ENCODE data around the gene ERN2.
A peak's percentile ranks its signal among the peaks of the same experiment; 100 is the strongest.

Gene ERN2

DNA sequence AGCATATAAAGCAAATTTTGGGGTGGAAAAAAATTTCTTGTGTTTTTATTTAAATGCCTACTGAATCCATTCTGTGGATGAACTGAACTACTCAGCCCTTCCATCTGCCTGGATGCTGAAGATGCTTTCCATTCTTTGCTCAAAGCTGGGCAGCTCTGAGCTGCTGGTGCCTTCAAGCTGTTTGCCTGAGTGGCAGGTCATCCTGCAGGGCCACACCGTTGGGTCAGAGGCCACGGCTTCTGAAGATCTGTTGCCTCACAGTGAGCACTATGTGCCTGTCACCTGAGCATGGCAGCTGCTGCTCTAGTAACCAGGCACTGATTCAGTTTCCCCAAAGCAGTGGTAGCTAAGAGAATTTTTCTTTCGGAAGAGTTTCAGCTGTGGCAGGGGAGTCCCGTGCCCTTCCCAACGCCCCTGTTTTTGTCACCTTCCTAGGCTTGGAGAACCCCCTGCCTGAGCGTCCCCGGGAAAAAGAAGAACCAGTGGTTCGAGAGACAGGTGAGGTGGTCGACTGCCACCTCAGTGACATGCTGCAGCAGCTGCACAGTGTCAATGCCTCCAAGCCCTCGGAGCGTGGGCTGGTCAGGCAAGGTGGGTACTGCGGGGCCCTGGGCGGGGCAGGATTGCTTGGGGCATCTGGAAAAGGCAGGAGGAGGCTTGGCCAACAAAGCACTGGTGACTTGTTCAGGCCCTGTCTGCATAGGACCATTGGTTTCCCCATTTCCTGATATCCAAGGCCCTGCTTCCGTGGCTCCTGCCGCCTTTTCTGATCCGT is 25.8 kb downstream of the ERN2 start:
- DNase-seq (ENCODE audit: low read depth) = no peak

DNA sequence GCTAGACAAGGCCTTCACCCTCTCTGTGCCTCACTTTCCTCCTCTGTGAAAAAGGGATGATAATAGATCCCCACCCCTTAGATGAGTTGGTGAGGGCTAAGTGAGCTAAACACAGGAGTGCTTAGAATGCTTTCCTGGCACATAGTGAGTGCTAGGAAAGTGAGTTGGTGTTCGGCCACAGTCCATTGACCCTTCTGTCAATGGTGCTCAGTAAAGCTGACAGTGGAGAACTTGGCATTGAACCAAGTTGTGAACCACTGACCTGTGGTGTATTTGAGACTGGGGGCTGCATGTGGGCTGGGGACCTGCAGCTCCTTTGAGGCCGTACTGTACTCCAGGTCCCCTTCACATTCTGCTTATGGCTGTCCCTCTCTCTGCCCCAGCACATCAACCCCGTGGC is 29.5 kb downstream of the ERN2 start:
- DNase-seq (ENCODE audit: low read depth) = no peak

DNA sequence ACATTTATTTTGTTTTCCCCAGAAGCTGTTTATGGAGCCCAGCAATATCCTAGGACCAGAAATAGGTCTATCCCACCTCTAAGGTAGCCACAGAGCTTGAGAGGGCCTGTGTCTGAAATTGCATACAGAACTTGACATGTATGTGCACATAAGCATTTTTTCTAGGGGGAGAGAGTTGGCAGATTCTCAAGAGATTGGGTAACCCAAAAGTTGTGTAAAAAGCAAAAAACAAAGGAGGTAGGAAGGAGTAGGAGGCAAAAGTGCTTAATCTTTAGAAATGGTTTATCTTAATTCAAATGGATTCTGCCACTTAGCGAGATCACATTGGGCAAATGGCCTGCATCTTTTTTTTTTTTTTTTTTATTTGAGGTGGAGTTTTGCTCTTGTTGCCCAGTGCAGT is 30.8 kb downstream of the ERN2 start:
- DNase-seq (ENCODE audit: low read depth) = no peak

DNA sequence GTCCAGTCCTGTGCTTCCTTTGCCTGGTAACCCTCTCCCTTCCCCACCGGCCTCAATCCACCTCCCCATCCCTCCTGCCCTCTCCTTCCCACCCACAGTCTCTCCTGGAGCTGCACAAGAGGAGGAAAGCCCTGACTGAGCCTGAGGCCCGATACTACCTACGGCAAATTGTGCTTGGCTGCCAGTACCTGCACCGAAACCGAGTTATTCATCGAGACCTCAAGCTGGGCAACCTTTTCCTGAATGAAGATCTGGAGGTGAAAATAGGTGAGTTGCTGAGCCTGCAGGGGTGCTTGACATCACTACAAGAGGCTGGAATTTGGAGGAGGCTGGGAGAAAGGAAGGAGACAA is 33.1 kb downstream of the ERN2 start:
- DNase-seq (ENCODE audit: low read depth) = no peak

DNA sequence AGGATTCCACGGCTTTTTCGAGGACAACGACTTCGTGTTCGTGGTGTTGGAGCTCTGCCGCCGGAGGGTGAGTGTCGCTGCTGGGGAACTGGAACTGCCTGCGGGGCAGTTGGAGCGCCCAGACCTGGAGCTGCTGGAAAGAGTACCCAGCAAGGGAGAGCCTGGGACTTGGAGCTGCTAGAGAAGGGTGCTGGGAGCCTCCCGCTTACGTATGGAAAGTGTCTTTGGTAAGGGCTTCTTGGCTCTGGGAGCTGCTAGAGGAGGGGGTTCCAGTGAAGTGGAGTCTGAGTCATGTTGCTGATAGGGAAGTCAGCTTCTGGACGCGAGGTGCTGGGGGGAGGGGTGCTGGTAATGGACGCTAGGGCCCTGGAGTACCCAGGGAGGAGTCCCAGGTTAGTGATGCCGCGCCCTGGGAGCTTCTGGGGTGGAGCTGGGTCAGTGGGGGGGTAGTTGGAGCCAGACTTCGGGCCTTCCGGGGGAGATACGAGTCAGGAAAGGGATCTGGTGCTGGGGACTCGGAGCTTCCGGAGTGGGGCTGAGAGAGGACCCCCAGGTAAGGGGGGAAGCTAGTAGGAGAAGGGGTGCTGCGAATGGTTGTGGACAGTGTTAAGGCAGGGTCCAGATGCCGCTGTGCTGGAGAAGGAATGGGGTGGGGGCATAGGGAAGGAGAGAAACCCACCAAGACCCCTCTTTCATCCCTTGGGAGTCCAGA is 33.6 kb downstream of the ERN2 start:
- DNase-seq (ENCODE audit: low read depth) = no peak

DNA sequence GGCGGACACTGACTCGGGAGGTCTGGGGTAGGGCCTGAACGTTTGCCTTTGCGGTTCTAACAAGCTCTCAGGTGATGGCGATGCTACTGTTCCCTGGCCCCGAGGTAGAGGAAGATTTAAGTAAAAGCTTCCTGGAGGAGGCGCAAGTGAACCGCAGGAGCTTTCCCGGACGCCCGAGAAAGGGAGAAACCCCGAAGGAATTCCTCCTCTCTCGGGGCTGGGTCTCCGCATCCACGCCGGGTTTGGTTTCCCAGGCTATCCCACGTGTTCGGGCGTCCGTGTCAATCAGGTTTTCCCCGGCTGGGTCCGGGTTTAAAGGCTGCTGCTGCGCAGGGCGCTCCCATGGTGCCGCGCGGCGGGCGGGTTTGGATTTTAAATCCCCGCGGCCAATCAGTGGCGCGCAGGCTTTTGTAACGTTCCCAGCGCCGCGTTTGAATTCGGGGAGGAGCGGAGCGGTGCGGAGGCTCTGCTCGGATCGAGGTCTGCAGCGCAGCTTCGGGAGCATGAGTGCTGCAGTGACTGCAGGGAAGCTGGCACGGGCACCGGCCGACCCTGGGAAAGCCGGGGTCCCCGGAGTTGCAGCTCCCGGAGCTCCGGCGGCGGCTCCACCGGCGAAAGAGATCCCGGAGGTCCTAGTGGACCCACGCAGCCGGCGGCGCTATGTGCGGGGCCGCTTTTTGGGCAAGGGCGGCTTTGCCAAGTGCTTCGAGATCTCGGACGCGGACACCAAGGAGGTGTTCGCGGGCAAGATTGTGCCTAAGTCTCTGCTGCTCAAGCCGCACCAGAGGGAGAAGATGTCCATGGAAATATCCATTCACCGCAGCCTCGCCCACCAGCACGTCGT is 34.4 kb downstream of the ERN2 start, which contains the start of gene PLK1:
TSS of gene PLK1 (plus strand) at position 460 of the 844 bp plus-strand sequence. CDS start at position 504, 44 bp downstream.
- peak; percentile 60 for DNase-seq (ENCODE audit: low read depth)

DNA sequence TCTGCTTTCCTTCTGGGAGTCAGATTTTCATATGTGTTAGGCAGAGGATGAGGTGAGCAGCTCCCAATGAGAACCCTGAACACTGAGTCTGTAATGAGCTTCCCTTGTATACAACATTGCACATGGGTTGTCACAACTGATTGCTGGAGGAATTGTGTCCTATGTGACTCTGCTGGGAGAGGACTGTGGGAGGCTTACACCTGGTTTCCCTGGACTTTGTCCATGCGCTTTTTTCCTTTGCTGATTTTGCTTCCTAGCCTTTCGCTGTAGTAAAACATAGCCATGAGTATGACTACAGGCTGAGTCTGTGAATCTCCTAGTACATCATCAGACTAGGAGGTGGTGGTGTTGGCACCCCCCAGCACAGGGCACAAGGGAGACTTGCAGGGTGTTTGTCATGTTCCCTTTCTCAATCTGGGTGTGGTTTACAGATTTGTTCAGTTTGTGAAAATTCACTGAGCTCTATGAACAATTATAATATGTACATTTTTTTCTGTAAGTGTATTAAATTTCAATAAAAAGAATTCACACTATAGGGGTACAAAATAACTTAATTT is 36.0 kb downstream of the ERN2 start:
- no peak for DNase-seq (ENCODE audit: low read depth)

DNA sequence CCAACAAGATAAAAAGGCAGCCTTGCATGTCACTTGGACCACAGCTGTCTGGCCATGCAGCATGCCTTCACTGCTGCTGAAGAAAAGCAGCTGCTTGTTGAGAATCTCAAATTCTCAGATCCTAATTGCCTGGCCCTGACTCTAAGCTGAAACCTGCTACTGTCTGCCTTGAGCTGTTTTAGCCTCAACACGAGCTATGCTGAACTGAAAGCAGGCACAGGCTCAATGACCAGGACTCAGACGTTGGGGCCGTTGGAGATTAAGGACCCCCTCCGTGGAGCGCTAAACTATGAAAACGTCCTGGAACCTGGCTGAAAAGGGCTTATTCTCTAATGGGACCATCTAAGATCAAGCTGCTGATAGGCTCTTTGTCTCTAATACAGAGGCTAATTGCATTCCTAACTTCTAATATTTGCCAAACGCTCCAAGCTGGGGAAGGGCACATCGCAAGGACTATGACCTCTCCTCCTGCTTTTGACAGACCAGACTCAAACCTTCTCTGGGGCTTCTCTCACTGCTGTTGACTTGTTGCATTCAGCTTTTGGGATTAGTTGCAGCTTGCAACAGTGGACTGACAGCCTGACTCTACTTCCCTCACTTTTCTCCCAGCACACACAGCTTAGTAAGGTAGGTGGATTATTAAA is 38.9 kb downstream of the ERN2 start:
- DNase-seq (ENCODE audit: low read depth) = no peak

DNA sequence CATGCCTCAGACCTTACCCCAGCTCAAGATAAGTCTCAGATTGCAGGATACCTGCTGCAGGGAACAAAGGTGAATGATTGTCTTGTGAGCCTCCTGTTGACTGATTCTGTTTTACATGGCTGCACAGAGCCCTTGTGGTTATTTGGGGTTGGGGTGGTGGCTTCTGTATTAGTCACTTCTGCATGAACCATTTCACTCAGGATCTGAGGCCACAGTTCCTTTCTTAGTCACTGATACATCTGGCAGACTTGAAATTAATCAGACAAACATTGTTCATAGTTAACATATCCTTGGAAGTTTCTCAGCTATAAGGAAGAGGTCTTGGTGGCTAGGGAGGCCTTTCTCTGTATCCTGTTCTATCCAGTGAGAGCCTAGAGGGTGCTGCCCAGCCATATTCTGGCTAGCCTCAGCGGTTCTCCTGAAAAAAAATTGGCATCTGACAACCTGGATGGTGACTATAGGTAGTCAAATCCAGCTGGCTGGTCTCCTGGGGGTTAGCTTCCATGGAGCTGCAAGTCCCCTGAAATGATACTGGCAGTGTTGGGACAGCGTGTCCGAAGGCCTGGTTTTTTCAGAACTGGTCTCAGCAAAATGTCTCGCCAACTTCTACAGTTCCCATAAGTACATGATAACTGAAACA is 42.8 kb downstream of the ERN2 start:
- DNase-seq (ENCODE audit: low read depth) = no peak

DNA sequence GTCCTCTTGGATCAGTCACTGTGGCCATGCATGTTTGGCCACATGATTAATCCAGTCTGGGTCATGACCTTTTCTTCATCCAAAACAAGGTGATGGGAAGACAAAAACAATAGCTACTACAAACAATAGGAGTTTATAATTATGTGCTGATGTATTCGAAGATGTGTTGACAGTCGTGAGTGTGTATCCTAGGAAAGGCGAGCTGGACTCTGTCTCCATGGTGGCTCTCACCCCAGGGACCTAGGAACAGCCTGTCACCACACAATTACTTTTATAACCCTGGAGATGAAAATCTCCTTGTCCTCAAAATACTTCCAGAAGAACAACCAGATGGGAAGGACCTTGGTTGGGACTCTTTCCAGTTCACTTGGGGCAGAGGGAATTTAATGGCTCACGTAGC is 44.1 kb downstream of the ERN2 start:
- no peak for DNase-seq (ENCODE audit: low read depth)

DNA sequence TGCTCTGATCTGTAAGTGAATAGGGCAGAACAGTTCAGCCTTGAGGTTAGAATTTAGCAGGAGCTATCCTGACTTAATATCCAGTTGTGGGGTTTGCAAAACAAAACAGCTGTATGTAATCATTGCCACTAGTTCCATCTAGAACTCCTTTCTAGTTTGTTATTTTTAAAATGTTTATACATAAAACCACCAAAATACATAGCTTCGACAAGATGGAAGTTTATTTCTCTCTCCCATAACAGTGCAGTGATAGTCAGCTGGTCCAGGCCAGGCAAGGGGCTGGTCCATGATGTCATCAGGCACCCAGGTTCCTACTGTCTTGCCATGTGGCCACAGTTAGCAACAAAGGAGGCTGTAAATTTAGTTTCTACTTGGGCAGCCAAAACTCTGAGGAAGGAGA is 44.8 kb downstream of the ERN2 start:
- no peak for DNase-seq (ENCODE audit: low read depth)

DNA sequence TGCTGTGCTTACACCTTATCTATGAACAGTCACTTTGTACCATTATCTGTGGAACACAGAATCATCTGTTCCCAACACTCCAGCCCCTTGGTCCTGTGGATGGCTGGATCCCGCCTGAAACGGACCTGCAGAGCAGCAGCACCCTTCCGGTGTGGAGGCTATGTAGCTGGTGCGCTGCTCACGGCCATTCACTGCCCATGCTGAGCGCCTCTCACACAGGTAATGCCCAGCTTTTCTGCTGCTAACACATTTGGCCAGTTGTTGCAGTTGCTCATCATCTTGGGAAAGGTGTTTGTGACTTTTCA is 45.7 kb downstream of the ERN2 start:
- no peak for DNase-seq (ENCODE audit: low read depth)

DNA sequence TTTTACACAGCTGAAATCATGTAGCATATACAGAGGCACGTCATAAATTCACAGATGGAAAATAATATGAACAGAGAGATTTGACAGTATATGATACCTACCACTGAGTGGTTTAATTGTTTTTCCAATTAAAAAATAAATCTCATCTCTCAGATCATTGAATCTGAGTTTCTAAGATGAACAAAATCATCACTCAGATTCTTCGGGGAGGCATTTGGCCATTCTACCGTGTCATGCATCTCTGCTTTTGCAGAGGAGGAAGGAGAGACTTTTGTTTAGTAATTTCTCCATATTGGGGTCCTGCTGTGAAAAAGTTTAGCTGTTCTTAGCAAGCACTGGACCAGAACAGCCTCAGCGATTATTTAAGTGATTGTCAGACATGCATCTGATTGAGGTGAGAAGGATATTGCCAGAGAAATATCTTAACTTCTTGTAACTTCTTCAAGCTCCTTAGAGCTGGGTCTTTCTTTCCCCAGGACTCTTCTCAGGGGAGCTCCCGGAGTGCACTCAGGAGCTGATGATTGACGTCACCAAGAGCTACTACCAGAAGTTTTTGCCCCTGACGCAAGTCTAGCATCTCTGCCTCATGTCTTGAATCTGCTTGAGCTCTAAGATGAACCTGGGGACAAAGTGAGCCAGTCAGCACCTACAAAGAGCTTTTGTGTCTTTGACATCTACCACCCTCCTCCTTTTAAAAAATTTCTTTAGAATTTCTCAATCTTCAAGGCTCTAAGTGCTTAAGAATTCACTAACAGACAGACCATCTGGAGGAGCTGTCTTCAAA is 46.3 kb downstream of the ERN2 start:
- no peak for DNase-seq (ENCODE audit: low read depth)

DNA sequence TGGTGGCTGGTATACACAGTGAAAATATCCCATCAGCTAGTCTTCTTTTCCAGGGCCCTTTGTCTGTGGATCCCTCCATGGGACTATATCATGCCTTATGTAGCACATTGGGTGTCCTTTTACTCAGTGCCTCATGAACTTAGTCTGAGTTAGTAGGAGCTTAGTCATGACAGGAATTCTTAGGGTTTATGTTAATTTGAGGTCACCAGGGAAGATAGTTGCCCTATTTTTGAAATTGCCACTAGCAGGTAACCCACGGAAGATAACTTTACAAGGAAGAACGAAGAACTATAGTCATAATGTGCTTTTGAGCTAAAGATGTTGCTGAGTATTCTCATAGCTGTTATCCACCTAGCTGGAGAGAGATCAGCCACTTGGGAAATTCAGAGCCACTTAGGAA is 49.1 kb downstream of the ERN2 start:
- no peak for DNase-seq (ENCODE audit: low read depth)

DNA sequence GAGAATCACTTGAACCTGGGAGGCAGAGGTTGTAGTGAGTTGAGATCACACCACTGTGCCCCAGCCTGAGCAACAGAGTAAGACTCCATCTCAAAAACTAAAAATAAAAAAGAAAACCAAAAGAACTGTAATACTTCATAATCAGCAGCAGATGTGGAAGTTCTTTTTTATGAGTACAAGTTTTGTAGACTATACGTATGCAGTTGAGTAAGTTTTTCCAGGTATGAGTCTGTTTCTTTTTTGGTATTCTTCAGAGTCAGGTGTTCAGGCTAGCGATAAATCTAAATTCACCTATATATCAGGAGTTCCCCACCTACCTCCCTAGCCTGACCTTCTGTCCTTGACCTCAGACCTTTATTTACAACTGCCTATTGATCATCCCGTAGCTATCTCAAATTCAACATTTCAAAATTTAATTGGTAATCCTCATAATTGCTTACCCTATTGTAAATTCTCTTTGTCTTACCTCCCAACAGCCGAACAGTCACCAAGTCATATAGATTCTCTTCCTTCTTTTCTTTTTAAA is 61.0 kb downstream of the ERN2 start:
- DNase-seq (ENCODE audit: low read depth) = no peak

DNA sequence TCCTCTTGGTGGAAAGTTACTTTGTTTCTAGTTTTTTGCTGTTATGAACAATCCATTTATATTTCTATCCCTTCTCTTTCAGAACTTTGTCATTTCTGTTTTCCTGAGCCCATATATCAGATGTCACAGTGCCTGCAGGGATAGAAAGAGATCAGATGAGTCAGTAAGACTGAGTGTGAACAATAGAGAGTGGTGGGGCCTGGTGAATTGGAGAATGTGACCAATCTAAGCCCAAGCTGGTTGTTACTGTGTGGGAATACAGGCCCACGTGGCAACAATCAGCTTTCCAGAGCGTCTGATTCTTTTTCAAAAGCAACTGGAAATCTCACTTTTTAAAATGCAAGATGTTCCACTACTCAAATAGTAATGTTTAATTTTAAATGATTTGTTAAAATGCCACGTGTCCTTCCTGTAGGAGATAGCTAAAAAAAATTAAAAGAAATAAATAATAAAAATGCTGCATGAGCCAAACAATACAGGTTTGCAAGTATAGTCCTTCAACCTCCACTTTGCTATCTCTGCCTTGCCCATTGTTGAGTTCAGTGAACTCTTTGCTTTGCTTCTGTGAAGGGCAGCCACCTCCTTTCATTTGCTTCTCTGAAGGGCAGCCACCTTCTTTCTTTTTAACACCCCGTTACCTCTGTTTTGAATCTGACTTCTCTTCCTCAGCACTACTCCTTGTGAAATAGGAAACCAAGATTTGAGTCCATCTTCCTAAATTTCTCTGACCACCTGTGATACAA is 62.2 kb downstream of the ERN2 start:
- no peak for DNase-seq (ENCODE audit: low read depth)

DNA sequence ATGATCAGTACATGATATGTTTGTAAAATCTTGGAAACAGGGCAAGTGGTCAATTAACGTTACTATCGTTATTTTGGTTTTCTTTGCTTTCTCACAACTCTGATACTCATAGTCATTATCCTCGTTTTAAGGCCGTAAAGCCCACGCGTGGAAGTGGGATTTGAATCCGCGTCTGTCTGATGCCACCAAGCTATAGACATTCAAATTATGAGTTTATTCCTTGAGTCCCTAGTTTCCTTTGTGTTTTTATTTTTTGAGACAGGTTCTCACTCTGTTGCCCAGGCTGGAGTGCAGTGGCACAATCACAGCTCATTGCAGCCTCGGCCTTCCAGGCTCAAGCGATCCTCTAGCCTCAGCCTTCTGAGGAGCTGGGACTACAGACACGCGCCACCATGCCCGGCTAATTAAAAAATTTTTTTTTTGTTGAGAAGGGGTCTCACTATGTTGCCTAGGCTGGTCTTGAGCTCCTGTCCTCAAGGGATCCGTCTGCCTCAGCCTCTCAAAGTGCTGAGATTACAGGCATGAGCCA is 70.7 kb downstream of the ERN2 start:
- DNase-seq (ENCODE audit: low read depth) = no peak

DNA sequence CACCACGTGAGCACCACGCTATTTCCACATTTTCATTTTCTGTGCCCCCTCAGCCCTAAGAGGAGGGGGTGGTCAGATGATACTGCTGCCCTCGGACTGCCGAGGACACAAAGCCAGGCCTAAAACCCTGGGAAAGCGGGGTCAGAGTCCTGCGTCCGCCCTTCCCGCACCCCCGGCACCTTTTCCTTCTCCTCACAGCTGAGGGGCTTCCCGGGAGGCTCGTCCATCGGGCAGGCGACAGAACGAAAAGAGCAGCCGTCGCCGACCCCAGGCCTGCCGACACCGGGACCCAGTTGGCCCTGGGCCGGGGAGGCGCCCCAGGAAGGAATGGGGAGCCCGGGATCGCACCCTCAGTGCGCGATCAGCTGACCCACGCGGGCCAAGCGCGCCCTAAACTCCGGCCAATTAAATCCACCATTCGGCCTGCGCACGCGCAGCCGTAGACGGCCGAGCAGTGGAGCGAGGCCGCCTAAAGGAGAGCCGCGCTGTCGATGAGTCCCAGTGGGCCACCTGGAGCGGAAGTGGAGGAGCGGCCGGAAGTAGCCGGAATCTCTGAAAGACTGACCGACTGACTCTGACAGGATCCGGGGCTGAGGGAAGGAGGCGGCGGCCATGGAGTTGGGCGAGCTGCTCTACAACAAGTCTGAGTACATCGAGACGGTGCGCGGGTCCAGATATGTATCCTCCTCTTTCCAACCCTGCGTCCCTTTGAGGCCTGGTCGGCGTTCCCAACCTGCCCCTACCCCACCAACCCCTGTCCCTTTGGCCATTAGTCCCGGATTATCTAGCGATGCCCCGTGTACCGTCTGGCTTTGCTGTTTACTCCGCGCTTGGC is 71.9 kb downstream of the ERN2 start, which contains the start of the genes DCTN5 and PALB2:
TSS of gene DCTN5 (plus strand) at position 536 of the 835 bp plus-strand sequence. CDS start at position 613, 77 bp downstream.
TSS of gene PALB2 (minus strand) at position 380 of the 835 bp plus-strand sequence. CDS start at position 227, 153 bp downstream.
- peak; percentile 83 for DNase-seq (ENCODE audit: low read depth)

DNA sequence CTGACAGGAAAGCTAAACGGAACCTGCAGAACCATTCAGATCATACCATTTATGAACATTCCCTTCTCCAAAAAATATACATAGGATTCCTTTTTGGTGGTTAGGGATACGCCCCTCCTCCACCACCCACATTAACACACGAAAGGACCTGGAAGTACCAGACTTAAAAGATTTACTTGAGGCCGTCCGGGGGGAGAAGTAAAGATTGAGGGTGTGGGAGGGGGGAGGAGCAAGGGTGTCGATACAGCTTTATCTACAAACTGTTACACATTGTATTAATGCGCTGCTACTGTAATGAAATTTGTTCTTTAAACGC is 72.4 kb downstream of the ERN2 start:
- no peak for DNase-seq (ENCODE audit: low read depth)

Data from stimulated activated CD8-positive, alpha-beta memory T cell treated with anti-CD3 and anti-CD28 coated beads, Interleukin-4, amount 100 ng/mL, for 24 hours (primary cell).